Endodermal cell (in vitro differentiated cells): Measurements from ENCODE around the gene CEP164. TPM values are rescaled to one million over a fixed set of nuclear protein-coding genes. Genes with fewer than 3 reads are reported as not detected.

Experiments used
- DNase-seq: peaks from one replicate; pipeline ENCODE4 v3.0.0-alpha.2; 2017
- H3K27ac ChIP-seq: 2 replicates; pipeline ENCODE4 v1.5.1; 2013; ENCODE audit warnings: mild to moderate bottlenecking, low read depth, low read length, moderate library complexity
- H3K27me3 ChIP-seq: 2 replicates; pipeline ENCODE4 v1.6.1; 2013; ENCODE audit warnings: mild to moderate bottlenecking, low read length, moderate library complexity; ENCODE audit not compliant: insufficient read depth, control insufficient read depth, poor library complexity, severe bottlenecking
- H3K36me3 ChIP-seq: 2 replicates; pipeline ENCODE4 v1.7.0; 2013; ENCODE audit warnings: mild to moderate bottlenecking, low read length, moderate library complexity; ENCODE audit not compliant: control insufficient read depth, insufficient read depth
- H3K4me1 ChIP-seq: one replicate; pipeline ENCODE4 v1.7.0; 2013; ENCODE audit warnings: low read length; ENCODE audit not compliant: control insufficient read depth, insufficient read depth
- H3K4me3 ChIP-seq: 2 replicates; pipeline ENCODE4 v1.5.1; 2013; ENCODE audit warnings: mild to moderate bottlenecking, low read length, moderate library complexity
- H3K9ac ChIP-seq: 2 replicates; pipeline ENCODE4 v1.6.1; 2013; ENCODE audit warnings: mild to moderate bottlenecking, low read length, moderate library complexity; ENCODE audit not compliant: poor library complexity, severe bottlenecking; ENCODE audit errors: extremely low read depth
- H3K9me3 ChIP-seq: 2 replicates; pipeline ENCODE4 v1.6.1; 2013; ENCODE audit warnings: mild to moderate bottlenecking, low read length, moderate library complexity; ENCODE audit not compliant: control insufficient read depth
- H3K27ac Mint-ChIP-seq: 2 replicates; pipeline ENCODE4 v1.8.0; 2020; ENCODE audit warnings: mixed read lengths
- H3K27me3 Mint-ChIP-seq: 2 replicates; pipeline ENCODE4 v1.8.0; 2021; ENCODE audit warnings: mild to moderate bottlenecking, mixed read lengths; ENCODE audit not compliant: insufficient read depth
- H3K36me3 Mint-ChIP-seq: 2 replicates; pipeline ENCODE4 v1.8.0; 2020; ENCODE audit warnings: low read depth, mixed read lengths
- H3K4me1 Mint-ChIP-seq: 2 replicates; pipeline ENCODE4 v1.8.0; 2020; ENCODE audit warnings: mixed read lengths
- H3K4me3 Mint-ChIP-seq: 2 replicates; pipeline ENCODE4 v1.8.0; 2020; ENCODE audit warnings: mild to moderate bottlenecking, moderate library complexity, mixed read lengths
- H3K9me3 Mint-ChIP-seq: 2 replicates; pipeline ENCODE4 v1.8.0; 2020; ENCODE audit warnings: mild to moderate bottlenecking, mixed read lengths
- CTCF ChIP-seq: fragments of 200-600 bp; sonication (generic); conservative IDR thresholded peaks from 2 replicates; pipeline ENCODE4 v1.5.0; 2021; ENCODE audit warnings: antibody characterized with exemption, mild to moderate bottlenecking
- WGBS, 2 experiments: methylation state at CpG; one replicate each; pipeline versions ENCODE4 v1.1.5 to v1.1.7; 2013; ENCODE audit warnings: missing lambda C conversion rate in 2 of 2, mixed read lengths in 1 of 2; ENCODE audit not compliant: insufficient coverage in 1 of 2, insufficient read length in 1 of 2; 5-methylcytosine and 5-hydroxymethylcytosine counted together
- total RNA-seq, 2 donors: library from RNA; stranded (reverse); fragmentation: NEBNext Ultra II Directional in 1 of 2; extraction: Animal tissue kit (Norgen Biotek cat#: 25700) in 1 of 2; gene quantifications; 2 replicates in 1 of 2; 3 replicates in 1 of 2; pipeline ENCODE4 v1.2.1, GENCODE V29; 2021

CEP164 gene
- total RNA-seq, 2 donors from 2014 or later = 32.7 to 33.6 TPM

GRCh38 chr11:117410238-117410637 lies 82.6 kb downstream of the CEP164 start:
- Histone ChIP-seq H3K27ac (no peak overlapping the region), H3K4me3 (no peak overlapping the region), H3K9me3 (peaks cover 15% of the 10 kb centered on the region), H3K4me1 (no peaks in the 10 kb centered on the region), H3K27me3 (no peaks in the 10 kb centered on the region), H3K36me3 (peaks cover 43% of the 10 kb centered on the region), H3K9ac (no peak overlapping the region)
- peaks cover 48% of the 10 kb centered on the region for H3K36me3 Mint-ChIP-seq
- no peak overlapping the region for H3K4me3 Mint-ChIP-seq
- WGBS, 2 experiments = 100% methylated on average over 1 of the region's 1 CpG; no CpG with 5 or more reads in 1 of the 2 experiments
- H3K9me3 Mint-ChIP-seq = peaks cover 20% of the 10 kb centered on the region
- no peak for DNase-seq
- no peaks in the 10 kb centered on the region for H3K27me3 Mint-ChIP-seq
- H3K27ac Mint-ChIP-seq = no peak overlapping the region
- TF ChIP-seq CTCF = no peak
- H3K4me1 Mint-ChIP-seq = peaks cover 19% of the 10 kb centered on the region

- Histone ChIP-seq H3K27ac (peak overlapping the region; percentile 3), H3K4me1 (peaks cover 2% of the 10 kb centered on the region), H3K9me3 (peaks cover 7% of the 10 kb centered on the region), H3K36me3 (peaks cover 36% of the 10 kb centered on the region), H3K27me3 (no peaks in the 10 kb centered on the region), H3K9ac (no peak overlapping the region), H3K4me3 (no peak overlapping the region)
- Mint-ChIP-seq H3K27ac (peak overlapping the region; percentile 74), H3K4me3 (no peak overlapping the region), H3K36me3 (peaks cover 39% of the 10 kb centered on the region), H3K27me3 (no peaks in the 10 kb centered on the region), H3K9me3 (peaks cover 12% of the 10 kb centered on the region), H3K4me1 (peaks cover 19% of the 10 kb centered on the region)
- WGBS, 2 experiments = 70 to 87% methylated on average over 7 to 14 of the region's 14 CpGs
- TF ChIP-seq CTCF = no peak
- peak; percentile 71 for DNase-seq
Measured at GRCh38 chr11:117410861-117411710, 83.4 kb downstream of the CEP164 start.

GRCh38 chr11:117411736-117412135 lies 84.1 kb downstream of the CEP164 start:
- H3K27ac Mint-ChIP-seq = no peak overlapping the region
- H3K9me3 Mint-ChIP-seq = peaks cover 5% of the 10 kb centered on the region
- 90 to 92% methylated on average over 2 to 9 of the region's 10 CpGs for whole genome bisulfite sequencing, 2 experiments

More at GRCh38 chr11:117411736-117412135, 84.1 kb downstream of the CEP164 start:
- Histone ChIP-seq H3K27ac (no peak overlapping the region), H3K27me3 (no peaks in the 10 kb centered on the region), H3K9me3 (peaks cover under 1% of the 10 kb centered on the region), H3K4me3 (no peak overlapping the region), H3K36me3 (peaks cover 32% of the 10 kb centered on the region), H3K9ac (no peak overlapping the region), H3K4me1 (peaks cover 6% of the 10 kb centered on the region)
- Mint-ChIP-seq H3K4me3 (no peak overlapping the region), H3K27me3 (no peaks in the 10 kb centered on the region), H3K36me3 (peaks cover 33% of the 10 kb centered on the region), H3K4me1 (peaks cover 25% of the 10 kb centered on the region)
- TF ChIP-seq CTCF = no peak
- peak; percentile 66 for DNase-seq
